GM19452 (cell line): ENCODE data around the gene PDCD11.
"Not testable (repeated sequence)": the region's sequence is repeated elsewhere in the genome, so short reads cannot be mapped to it uniquely, and the experiment has no call there.

ENCODE experiments used
- ATAC-seq: cut with Tn5 transposase; IDR thresholded peaks from one replicate; pipeline ENCODE4 v1.9.1; 2021; ENCODE audit not compliant: unreplicated experiment

The PDCD11 gene

DNA sequence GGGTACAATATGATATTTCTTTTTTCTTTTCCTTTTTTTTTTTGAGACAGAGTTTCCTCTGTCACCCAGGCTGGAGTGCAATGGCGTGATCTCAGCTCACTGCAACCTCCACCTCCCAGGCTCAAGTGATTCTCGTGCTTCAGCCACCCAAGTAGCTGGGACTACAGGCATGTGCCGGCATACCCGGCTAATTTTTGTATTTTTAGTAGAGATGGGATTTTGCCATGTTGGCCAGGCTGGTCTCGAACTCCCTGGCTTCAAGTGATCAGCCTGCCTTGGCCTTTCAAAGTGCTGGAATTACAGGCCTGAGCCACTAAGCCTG is 20.7 kb downstream of the PDCD11 start:
- ATAC-seq: not testable (repeated sequence)

DNA sequence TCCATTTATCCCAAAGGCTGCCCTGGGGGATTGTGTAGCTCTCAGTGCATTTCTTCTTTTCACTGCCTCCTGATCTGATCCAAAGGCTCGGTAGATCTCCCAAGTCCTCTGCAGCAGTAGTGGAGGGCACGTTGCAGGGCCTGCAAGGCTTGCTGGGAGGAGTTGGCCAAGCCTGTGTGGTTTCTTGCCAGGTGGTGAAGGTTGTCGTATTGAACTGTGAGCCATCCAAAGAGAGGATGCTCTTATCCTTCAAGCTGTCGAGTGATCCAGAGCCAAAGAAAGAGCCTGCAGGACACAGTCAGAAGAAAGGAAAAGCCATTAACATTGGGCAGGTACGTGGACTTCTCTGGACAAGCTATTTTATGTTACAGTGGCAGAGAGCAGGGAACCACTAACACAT is 21.2 kb downstream of the PDCD11 start:
- no peak for ATAC-seq

DNA sequence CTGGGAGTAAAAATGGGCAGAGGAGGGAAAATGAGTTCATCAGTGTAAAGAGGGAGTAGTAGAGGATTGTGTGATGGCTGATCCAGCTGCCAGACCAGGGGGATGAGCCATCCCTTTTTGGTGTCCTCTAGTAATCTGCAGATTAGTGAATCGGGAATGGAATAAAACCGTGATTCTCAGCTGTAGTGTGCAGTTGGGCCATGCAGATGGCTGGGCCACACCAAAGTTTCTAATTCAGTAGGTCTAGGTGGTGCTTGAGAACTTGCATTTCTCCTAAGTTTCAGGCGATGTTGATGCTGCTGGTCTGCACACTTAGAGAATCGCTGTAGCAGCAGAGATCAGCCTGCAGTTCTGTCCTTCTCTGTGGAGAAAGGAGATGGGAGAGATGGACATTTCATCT is 22.7 kb downstream of the PDCD11 start:
- no peak for ATAC-seq

DNA sequence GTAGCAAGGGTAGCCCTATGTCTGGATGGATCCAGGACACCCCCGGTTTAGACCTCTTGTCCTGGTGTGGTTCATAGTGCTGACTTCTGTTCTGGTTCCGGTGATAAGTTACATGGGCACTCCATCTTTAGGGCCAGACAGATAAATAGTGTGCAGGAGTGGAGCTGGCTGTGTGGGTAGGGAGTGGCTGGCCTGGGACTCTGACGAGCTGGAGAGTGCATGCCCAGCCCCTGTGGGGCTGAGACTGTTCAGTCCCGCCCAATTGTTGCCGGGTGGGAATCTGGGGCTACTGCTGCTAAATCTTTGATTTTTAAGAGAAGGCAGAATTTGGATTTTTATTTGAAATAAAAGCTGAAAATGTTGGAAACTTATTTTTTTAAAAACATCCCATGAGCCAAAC is 27.3 kb downstream of the PDCD11 start:
- ATAC-seq: no peak

DNA sequence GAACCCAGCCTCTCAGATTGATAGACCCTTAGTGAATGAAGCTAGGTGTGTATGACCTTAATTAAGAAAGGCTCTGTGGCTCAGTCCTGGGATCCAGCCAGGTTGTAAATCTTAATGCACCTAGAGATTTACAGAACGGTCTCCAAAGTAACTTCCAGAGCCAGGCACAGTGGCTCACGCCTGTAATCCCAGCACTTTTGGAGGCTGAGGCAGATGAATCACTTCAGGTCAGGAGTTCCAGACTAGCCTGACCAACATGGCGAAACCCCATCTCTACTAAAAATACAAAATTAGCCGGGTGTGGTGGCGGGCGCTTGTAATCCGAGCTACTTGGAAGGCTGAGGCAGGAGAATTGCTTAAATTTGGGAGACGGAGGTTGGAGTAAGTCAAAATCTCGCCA is 31.4 kb downstream of the PDCD11 start:
- ATAC-seq: no peak

DNA sequence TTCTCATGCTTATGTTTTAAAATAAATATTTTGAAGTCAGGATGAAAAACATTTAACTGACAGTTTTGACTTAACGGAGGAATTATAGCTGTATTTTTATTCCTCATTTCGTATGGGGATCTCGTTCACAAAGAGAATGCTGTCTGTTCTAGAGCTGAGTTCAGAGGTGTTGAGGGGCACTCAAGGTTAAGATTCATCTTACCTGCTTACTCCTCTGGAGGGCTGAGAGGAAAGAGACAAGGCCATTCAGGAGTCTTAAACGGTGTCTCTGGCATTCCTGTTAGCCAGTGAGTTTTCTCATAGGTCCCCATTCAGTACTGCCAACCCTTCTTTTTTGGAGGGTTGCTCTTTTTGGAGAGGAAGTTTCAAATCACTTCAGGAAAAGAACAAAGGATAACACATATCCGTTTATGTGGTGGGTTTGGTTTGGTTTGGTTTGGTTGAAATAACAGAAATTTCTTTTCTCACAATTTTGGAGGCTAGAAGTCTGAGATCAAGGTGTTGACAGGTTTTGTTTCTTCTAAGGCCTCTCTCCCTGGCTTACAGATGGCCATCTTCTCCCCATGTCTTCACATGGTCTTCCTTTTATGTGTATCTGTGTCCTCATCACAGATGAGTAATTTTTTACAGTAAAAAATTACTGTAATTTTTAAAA is 32.7 kb downstream of the PDCD11 start:
- ATAC-seq: no peak

DNA sequence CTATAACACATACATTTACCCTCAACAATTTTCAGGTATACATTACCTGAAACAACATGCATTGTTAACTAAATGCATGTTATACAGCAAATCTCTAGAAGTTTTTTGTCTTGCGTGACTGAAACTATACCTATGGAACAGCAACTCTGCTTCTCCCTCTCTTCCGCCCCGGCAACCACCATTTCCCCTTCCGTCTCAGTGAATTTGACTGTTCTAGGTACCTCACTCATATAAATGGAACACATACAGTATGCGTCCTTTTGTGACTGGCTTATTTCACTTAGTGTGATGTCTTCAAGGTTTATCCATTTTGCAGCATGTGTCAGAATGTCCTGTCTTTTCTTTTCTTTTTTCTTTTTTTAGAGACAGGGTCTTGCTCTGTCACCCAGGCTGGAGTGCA is 33.2 kb downstream of the PDCD11 start:
- no peak for ATAC-seq

DNA sequence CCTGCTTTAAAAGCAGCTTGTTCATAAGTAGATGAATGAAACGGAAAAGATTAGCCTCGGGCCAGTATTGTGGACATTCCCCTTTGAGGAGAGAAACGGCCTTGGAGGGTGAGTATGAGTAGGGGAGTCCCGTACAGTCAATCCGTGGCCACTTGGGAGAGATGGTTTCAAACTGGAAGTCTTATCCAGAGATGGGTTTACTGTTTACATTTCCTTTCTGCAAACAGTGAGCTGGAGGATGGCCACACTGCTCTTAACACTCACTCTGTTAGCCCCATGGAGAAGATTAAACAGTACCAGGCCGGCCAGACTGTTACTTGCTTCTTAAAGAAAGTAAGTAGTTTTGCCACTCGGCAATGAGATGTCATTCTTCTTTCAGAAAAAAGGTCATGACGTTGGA is 35.5 kb downstream of the PDCD11 start:
- no peak for ATAC-seq

DNA sequence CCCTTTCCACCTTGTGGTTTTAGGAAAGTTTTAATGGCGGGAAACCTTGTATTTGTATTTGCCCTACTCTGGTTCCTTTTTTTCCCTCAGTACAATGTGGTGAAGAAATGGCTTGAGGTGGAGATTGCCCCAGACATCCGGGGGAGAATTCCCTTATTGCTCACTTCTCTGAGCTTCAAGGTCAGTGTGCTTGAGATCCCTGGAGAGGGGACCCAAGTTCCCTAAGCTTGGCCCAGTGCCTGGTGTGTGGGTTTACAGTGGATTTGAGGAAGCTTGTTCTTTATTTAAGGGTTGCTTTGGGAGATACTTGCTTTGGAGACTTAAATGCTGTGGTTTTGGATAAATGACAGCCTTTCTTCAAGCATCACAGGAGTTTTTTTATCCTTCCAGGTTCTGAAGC is 37.4 kb downstream of the PDCD11 start:
- ATAC-seq: no peak

DNA sequence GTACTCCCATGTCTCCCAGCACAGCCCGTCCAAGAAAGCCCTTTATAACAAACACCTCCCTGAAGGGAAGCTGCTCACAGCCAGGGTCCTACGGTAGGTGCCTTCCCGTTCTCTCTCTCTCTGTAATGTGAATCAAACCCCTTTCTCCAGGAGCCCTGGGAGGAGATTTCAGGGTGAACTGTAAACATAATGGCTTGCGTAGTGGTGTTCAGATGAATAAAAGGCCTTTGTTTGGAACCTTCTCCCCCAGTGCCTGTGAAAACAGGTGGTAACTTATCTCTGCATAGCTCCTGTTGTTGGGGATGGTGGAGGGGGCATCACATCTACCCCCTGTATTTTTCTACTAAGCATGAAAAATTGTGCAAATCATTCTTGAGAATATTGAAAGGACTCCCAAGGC is 43.4 kb downstream of the PDCD11 start:
- ATAC-seq: no peak

DNA sequence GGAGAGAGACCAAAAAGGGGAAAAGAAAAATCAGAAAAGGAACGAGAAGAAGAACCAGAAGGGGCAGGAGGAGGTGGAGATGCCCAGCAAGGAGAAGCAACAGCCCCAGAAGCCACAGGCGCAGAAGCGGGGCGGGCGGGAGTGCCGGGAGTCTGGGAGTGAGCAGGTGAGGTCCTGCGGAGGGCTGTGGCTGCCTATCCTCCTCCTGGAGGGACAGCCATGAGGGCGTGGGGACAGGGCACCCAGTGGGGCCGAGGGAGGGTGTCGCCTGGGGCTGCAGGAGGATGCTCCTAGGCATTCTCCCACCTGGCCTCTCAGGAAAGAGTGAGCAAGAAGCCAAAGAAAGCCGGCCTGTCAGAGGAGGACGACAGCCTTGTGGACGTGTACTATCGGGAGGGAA is 44.0 kb downstream of the PDCD11 start:
- no peak for ATAC-seq

DNA sequence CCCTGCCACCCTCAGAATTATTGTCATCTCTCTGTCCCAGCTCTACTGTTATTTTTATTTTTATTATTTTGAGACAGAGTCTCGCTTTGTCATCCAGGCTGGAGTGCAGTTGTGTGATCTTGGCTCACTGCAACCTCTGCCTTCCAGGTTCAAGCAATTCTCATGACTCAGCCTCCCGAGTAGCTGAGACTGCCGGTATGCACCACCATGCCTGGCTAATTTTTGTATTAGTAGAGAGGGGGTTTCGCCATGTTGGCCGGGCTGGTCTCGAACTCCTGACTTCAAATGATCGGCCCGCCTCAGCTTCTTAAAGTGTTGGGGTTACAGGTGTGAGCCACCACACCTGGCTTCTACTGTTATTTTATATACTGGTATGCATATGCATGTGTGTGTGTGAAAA is 44.8 kb downstream of the PDCD11 start:
- ATAC-seq: no peak

DNA sequence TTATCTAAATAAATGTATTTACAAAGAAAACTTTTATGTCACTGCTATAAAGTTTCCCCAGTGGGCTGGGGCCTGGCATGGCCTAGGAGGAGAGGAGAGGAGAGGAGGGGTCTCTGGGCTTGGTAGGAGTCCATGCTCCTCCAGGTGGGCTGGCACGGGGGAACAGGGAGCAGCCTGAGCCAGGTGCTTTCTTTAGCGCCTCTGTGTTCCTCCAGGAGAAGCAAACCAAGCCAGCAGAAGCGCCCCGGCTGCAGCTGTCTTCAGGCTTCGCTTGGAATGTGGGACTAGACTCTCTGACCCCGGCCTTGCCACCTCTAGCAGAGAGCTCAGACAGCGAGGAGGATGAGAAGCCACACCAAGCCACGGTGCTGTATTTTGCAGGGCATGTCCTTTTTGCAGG is 45.2 kb downstream of the PDCD11 start:
- no peak for ATAC-seq

DNA sequence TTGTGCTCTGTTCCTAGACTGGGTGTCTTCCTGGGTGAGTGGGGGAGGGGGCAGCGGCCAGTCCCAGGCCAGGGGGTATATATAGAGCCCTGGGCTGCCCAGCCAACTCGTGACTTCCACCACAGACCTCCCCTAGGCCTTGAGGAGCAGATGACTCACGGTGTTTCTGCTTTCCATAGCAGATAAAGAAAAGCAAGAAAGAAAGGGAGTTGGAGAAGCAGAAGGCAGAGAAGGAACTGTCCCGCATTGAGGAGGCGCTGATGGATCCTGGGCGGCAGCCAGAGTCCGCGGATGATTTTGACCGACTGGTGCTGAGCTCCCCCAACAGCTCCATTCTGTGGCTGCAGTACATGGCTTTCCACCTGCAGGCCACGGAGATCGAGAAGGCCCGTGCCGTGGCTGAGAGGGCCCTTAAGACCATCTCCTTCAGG is 45.6 kb downstream of the PDCD11 start:
- ATAC-seq: no peak

DNA sequence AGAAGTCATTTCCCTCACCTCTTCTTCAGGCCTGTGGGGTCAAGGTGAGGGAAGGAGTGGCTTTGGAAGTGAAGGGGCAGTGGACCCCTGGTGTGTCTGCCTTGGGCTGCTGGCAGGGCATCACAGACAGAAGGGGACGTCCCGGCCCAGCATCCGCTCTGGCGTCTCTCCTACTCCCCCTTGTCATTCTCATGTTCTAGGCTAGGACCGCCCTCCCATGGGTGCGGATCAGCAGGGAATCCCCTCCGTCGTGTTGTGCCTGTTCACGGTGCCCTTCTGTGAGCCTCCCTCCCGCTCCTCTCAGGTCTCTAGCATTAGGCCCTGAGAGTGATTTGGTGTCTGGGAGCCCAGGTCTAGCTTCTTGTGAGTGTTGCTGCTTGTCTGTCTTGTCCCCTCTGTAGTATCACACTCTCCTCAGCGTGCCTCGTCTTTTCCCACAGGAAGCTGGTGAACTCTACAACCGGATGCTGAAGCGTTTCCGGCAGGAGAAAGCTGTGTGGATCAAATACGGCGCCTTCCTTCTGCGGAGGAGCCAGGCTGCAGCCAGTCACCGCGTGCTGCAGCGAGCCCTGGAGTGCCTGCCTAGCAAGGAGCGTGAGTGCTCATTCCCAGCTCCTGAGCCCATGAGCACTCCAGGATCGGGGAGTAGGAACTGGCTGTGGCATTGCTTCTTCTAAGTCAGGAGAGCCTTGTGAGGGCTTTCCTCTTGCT is 47.2 kb downstream of the PDCD11 start:
- no peak for ATAC-seq

DNA sequence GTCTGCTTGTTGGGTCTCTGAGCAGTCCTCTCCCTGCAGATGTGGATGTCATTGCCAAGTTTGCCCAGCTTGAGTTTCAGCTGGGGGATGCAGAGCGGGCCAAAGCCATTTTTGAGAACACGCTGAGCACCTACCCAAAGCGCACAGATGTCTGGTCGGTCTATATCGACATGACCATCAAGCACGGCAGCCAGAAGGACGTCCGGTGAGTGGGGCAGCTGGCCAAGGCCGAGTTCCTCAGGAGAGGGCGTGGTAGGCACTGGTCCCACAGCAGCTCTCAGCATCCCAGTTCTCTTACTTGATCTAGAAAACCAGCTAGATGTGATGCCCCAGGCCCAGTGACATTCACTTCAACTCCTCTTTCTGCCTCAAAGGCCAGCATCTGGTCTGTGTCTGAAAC is 48.1 kb downstream of the PDCD11 start:
- ATAC-seq: no peak

DNA sequence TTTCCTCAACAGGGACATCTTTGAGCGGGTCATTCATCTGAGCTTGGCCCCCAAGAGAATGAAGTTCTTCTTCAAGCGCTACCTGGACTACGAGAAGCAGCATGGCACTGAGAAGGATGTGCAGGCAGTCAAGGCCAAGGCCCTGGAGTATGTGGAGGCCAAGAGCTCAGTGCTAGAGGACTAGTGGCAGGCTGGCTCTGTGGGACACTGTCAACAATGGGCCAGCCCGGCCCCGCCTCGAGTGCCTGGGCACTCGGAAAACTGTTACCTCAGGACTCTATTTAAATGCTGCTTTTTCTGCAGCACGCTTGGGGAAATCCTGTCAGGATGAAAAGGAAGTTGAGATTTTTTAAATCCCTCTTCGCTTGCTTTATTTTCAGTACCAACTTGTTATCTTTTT is 48.9 kb downstream of the PDCD11 start:
- no peak for ATAC-seq

DNA sequence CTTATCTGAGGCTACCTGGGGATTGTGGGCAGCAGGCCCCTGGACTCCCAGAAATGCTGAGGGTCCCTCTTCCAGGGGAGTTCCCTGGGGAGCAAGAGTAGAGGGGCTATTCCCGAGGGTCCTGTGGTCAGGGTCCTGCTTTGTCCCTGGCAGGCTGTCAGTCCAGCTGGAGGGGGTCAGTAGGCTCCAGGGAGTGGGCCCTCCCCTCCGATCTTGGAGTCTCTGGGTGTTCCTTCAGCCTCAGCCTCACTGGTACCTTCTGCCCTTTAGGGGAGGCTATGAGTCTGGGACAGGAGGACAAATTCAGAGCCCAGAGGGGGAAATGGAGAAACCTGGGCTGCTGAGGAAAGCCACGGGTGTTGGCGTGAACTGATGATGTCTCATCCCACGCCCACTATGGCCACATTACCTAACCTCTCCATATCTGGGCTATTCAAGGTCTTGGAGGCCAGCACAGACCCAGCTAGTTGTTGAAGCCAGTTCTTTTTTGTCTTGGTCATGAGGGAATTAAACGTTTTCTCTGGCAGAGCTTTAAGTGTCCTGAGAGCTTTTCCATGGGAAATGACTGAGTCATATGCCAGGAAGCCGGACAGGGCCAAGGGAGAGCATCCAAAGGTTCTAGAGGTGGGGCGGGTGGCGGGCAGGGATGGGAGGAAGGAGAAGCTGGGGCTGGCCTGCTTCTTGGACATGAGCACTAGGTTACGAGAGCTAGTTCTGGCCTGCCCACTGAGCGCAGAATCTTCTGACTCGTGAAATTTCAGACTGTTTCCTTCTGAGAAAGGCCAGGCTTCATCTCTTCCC is 49.5 kb downstream of the PDCD11 start:
- ATAC-seq: no peak

DNA sequence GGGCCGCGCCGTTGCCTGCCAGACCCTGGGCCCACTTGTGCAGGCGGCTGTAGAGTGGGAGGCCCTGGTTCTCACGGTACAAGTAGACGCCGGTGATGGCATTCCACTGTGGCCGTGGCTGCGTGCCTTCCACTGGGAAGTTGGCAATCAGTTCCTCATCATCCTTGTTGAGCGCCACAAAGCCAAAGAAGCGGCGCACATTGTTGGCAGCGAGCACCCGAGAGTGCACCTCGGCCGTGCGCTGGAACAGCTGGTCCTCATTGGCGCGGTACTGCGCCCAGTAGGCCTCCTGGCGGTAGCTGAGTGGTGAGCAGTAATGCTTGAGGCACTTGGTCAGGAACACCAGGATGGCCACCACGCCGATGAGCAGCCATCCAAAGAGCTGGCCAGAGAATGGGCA is 50.8 kb downstream of the PDCD11 start:
- ATAC-seq: no peak

DNA sequence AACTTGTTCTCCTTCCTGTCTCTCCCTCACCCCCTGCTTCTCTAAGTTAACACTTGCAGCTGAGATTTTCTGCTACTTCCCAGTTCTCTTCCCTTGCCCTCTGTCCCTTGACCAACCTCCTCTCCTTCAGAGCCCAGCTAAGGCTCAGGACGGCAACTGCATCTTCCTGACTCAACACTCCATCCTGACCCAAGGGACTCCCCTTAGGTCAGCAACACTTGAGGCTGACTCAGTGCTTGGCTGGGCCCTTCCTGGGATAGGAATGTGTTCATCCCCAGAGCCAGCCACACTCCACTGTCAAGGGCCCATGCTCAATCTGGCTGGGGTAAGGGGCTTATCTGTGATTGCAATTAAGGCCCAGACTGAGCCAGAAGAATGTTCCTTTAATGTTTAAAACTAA is 52.3 kb downstream of the PDCD11 start:
- no peak for ATAC-seq

DNA sequence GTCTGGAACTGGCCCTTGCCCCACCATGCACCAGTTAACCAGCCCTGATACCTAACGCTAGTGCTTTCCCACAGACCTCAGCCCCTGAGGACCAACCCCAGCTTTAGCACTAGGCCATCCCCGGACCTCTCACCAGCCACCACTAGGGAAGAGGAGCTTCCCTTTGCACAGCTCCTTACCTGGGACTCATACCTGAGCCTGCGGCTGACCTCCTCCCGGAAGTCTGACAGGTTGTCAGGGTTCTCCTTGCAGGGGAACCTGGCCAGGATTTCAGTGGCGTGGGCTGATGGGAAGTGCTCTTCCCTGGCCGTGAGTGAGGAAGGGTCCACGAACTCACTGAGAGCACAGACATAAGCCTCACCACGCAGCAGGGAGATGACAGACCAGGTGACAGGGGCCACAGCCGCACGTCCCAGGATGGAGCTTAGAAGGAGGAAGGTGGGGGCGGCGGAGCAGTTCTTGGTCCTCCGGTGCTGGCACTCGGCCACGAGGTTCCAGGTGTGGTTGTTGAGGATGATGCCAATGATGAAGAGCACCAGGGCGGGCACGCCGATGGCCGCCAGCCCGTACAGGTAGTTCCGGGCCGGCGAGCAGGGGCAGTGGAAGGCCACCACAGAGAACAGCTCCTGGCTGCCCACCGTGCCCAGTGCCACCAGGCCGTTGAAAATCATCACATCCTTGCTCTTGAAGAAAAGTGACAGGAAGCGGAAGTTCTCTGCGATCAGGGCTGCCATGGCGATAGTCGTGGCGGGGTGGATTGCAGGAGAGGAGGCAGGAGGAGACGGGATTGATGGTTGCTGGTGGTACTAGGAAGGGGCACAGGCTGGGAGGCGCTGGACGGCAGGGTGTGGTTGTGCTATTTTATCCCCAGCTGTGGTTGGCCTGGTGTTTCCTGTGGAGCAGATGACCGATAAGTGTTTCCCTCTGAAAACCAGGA is 53.0 kb downstream of the PDCD11 start:
- no peak for ATAC-seq
